ENCODE results near the gene SPX. TPM values are rescaled to one million over a fixed set of nuclear protein-coding genes. Genes with fewer than 3 reads are reported as not detected.

SPX gene
- total and polyA plus RNA-seq, 4 donors = 0.09 to 0.15 TPM; not detected in 2

DNA sequence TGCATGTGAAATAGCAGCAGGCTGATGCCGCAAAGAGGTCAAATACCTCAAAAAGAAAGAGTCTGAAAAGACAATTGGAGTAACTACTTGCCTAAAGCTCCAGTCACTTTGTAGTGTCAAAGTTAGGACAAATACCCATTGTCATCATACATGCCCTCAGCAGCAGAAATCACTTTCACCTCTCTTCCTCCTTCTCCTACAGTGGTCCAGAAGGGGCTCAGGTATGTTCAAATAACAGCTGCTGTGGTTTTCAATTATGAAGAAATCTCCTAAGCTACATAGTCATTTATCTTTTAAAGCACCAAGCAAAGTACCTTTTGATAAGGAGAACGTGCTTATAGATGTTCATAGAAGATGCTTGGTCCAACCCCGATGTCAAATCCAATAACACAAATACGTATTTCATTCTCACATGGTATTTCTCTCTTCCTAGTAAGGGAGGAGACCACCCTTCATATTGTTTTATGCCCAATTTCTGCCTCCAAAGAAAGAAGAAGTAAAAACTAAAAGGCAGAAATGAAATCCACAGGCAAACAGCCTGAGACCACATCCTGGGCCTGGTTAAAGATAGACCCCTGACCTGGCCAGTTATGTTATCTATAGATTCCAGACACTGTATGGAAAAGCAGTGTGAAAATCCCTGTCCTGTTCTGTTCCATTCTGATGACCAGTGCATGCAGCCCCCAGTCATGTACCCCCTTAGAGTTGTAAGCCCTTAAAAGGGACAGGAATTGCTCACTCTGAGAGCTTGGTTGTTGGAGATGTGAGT is 54.8 kb downstream of the SPX start:
- Histone ChIP-seq H3K27ac (ENCODE audit: low read depth in 1 of 2, low read length in 2 of 2) (no peak overlapping the region), H3K36me3 (ENCODE audit: control insufficient read depth in 1 of 2, insufficient read depth in 2 of 2, low read length in 1 of 2) (no peaks in the 10 kb centered on the region), H3K27me3 (ENCODE audit: control insufficient read depth in 1 of 2, insufficient read depth in 2 of 2, low read length in 1 of 2) (no peaks in the 10 kb centered on the region), H3K4me1 (ENCODE audit: control insufficient read depth in 1 of 2, insufficient read depth in 2 of 2, low read length in 2 of 2) (no peaks in the 10 kb centered on the region), H3K9me3 (ENCODE audit: control insufficient read depth, low read length) (peaks cover 2% of the 10 kb centered on the region), H3K4me3 (ENCODE audit: low read length in 2 of 2) (no peak overlapping the region)
- intact Hi-C loops (cut with DNase I) = no loop called here
- WGBS, 2 donors = 90% methylated on average over 4 of the region's 4 CpGs
- ATAC-seq (ENCODE audit: low FRiP score) = no peak
- DNase-seq = no peak

Other genes starting within 250 kb of the SPX start
- not detected for gene SLCO1A2, start 191.4 kb upstream of the SPX start, total RNA-seq
- gene SLCO1A2, start 191.4 kb upstream of the SPX start, polyA plus RNA-seq = not detected
- not detected for gene IAPP, start 153.4 kb upstream of the SPX start, total RNA-seq
- gene IAPP, start 153.4 kb upstream of the SPX start, polyA plus RNA-seq = under 1 TPM in 1 of 2 donors, not detected in 1; 0.36 TPM
- gene PYROXD1, start 88.6 kb upstream of the SPX start, total RNA-seq = 10 to 100 TPM; 15.5 to 21.6 TPM
- gene PYROXD1, start 88.6 kb upstream of the SPX start, polyA plus RNA-seq = 10 to 100 TPM in 1 of 2 donors, 1 to 10 TPM in 1; 8.9 to 14.3 TPM
- gene RECQL, start 24.7 kb upstream of the SPX start, total RNA-seq = 10 to 100 TPM; 44.2 to 52.4 TPM
- gene RECQL, start 24.7 kb upstream of the SPX start, polyA plus RNA-seq = 10 to 100 TPM; 28.2 to 31.3 TPM
- 10 to 100 TPM; 33.9 to 45.4 TPM for gene GOLT1B, start 24.5 kb upstream of the SPX start, total RNA-seq
- gene GOLT1B, start 24.5 kb upstream of the SPX start, polyA plus RNA-seq = 10 to 100 TPM; 24.4 to 36.7 TPM
- gene GYS2, start 78.6 kb downstream of the SPX start, total RNA-seq = under 1 TPM in 1 of 2 donors, not detected in 1; 0.15 TPM
- gene GYS2, start 78.6 kb downstream of the SPX start, polyA plus RNA-seq = not detected
- gene LDHB, start 131.5 kb downstream of the SPX start, total RNA-seq = 100 to 1,000 TPM; 251 to 260 TPM
- gene LDHB, start 131.5 kb downstream of the SPX start, polyA plus RNA-seq = 100 to 1,000 TPM; 218 to 361 TPM
- 10 to 100 TPM; 17.2 to 27.2 TPM for gene KCNJ8, start 248.4 kb downstream of the SPX start, total RNA-seq
- 1 to 10 TPM; 4.0 to 4.6 TPM for gene KCNJ8, start 248.4 kb downstream of the SPX start, polyA plus RNA-seq